IMR-90 (cell line): ENCODE data around the gene LACC1. TPM values are rescaled to one million over a fixed set of nuclear protein-coding genes. Genes with fewer than 3 reads are reported as not detected.

Experiments used
- ATAC-seq: fragments of 200-7000 bp; cut with Tn5 transposase; 2 replicates; pipeline ENCODE4 v1.9.1; 2020; ENCODE audit warnings: low read depth, mild to moderate bottlenecking, moderate library complexity
- BruUV-seq: library from RNA; stranded (reverse); fragments of 400-500 nt; replicated peaks from 2 replicates; lab custom pipeline; 2021; lab: Mats Ljungman, UMichigan
- CTCF ChIA-PET: fragments of 300-600 bp; formaldehyde crosslinking; extraction: SDS; loops from one replicate; lab custom pipeline; 2021; ENCODE audit warnings: antibody characterized with exemption; lab: Yijun Ruan, JAX
- POLR2A ChIA-PET: fragments of 300-600 bp; sonication (Branson Sonifier 250); formaldehyde crosslinking; loops from one replicate; lab custom pipeline; 2022; ENCODE audit warnings: antibody characterized with exemption; ENCODE audit not compliant: unreplicated experiment; lab: Charles Lee
- DNase-seq: peaks from one replicate; pipeline ENCODE4 v3.0.0; 2013
- H2AFZ ChIP-seq: replicated peaks from 2 replicates; pipeline ENCODE3; 2013; ENCODE audit warnings: low read length, mild to moderate bottlenecking; ENCODE audit not compliant: poor library complexity
- H2AK5ac ChIP-seq: 2 replicates; pipeline ENCODE4 v1.6.1; 2013; ENCODE audit warnings: low read depth, low read length, inconsistent platforms
- H2AK9ac ChIP-seq: replicated peaks from 2 replicates; pipeline ENCODE3; 2013; ENCODE audit warnings: mild to moderate bottlenecking, low read depth, low read length, moderate library complexity; ENCODE audit not compliant: poor library complexity
- H2BK120ac ChIP-seq: 2 replicates; pipeline ENCODE4 v1.6.1; 2013; ENCODE audit warnings: low read depth, low read length, inconsistent platforms
- H2BK15ac ChIP-seq: 3 replicates; pipeline ENCODE4 v1.6.1; 2013; ENCODE audit warnings: low read depth, low read length, inconsistent platforms
- H2BK20ac ChIP-seq: 2 replicates; pipeline ENCODE4 v1.6.1; 2013; ENCODE audit warnings: low read depth, mild to moderate bottlenecking, inconsistent platforms, low read length, moderate library complexity
- H2BK5ac ChIP-seq: 2 replicates; pipeline ENCODE4 v1.6.1; 2013; ENCODE audit warnings: mild to moderate bottlenecking, low read depth, low read length, inconsistent platforms; ENCODE audit not compliant: poor library complexity, severe bottlenecking
- H3K14ac ChIP-seq: replicated peaks from 2 replicates; pipeline ENCODE4 v1.6.1; 2013; ENCODE audit warnings: low read depth, low read length, inconsistent platforms
- H3K18ac ChIP-seq: 2 replicates; pipeline ENCODE4 v1.6.1; 2013; ENCODE audit warnings: low read depth, low read length, control low read depth
- H3K23ac ChIP-seq: 2 replicates; pipeline ENCODE4 v1.6.1; 2013; ENCODE audit warnings: low read depth, low read length, inconsistent platforms
- H3K27ac ChIP-seq: 2 replicates; pipeline ENCODE4 v1.5.1; 2013; ENCODE audit warnings: mild to moderate bottlenecking, control low read depth, low read length; ENCODE audit not compliant: insufficient read depth
- H3K27me3 ChIP-seq: 2 replicates; pipeline ENCODE4 v1.6.1; 2013; ENCODE audit warnings: low read length; ENCODE audit not compliant: control insufficient read depth, insufficient read depth
- H3K36me3 ChIP-seq: 2 replicates; pipeline ENCODE4 v1.6.1; 2013; ENCODE audit warnings: low read length, mixed read lengths; ENCODE audit not compliant: control insufficient read depth, insufficient read depth
- H3K4ac ChIP-seq: 2 replicates; pipeline ENCODE4 v1.6.1; 2013; ENCODE audit warnings: low read depth, low read length, inconsistent platforms
- H3K4me1 ChIP-seq: 2 replicates; pipeline ENCODE4 v1.6.1; 2013; ENCODE audit warnings: low read length, mixed read lengths; ENCODE audit not compliant: control insufficient read depth, insufficient read depth
- H3K4me2 ChIP-seq: 2 replicates; pipeline ENCODE4 v1.6.1; 2013; ENCODE audit warnings: low read depth, mild to moderate bottlenecking, control low read depth, low read length, moderate library complexity
- H3K4me3 ChIP-seq: 2 replicates; pipeline ENCODE4 v1.5.1; 2013; ENCODE audit warnings: low read depth, mild to moderate bottlenecking, control low read depth, low read length, moderate library complexity; ENCODE audit not compliant: insufficient read depth
- H3K56ac ChIP-seq: 2 replicates; pipeline ENCODE4 v1.6.1; 2013; ENCODE audit warnings: low read length, inconsistent platforms; ENCODE audit not compliant: insufficient read depth; ENCODE audit errors: extremely low read depth
- H3K79me1 ChIP-seq, 2 experiments: 2 replicates each; pipeline ENCODE4 v1.6.1; 2013; ENCODE audit warnings: low read length in 2 of 2, inconsistent platforms in 1 of 2, low read depth in 1 of 2
- H3K9ac ChIP-seq: 2 replicates; pipeline ENCODE4 v1.6.1; 2013; ENCODE audit warnings: low read depth, low read length, control low read depth
- H3K9me1 ChIP-seq: 2 replicates; pipeline ENCODE4 v1.6.1; 2013; ENCODE audit warnings: low read length, inconsistent platforms; ENCODE audit not compliant: insufficient read depth
- H3K9me3 ChIP-seq: 2 replicates; pipeline ENCODE4 v1.6.1; 2013; ENCODE audit warnings: low read length; ENCODE audit not compliant: control insufficient read depth, insufficient read depth
- H4K20me1 ChIP-seq: 2 replicates; pipeline ENCODE4 v1.6.1; 2013; ENCODE audit warnings: low read length, inconsistent platforms; ENCODE audit not compliant: insufficient read depth
- H4K5ac ChIP-seq: 2 replicates; pipeline ENCODE4 v1.6.1; 2013; ENCODE audit warnings: mild to moderate bottlenecking, low read depth, low read length, control low read depth
- H4K8ac ChIP-seq, 2 experiments: 2 replicates each; pipeline ENCODE4 v1.6.1; 2013; ENCODE audit warnings: low read depth in 2 of 2, low read length in 2 of 2, control low read depth in 1 of 2, inconsistent platforms in 1 of 2
- H4K91ac ChIP-seq: 2 replicates; pipeline ENCODE4 v1.6.1; 2013; ENCODE audit warnings: low read depth, low read length, inconsistent platforms; ENCODE audit not compliant: insufficient read depth
- BHLHE40 ChIP-seq: fragments of 150-350 bp; IDR thresholded peaks from 2 replicates; pipeline ENCODE4 v1.6.1; 2016; ENCODE audit warnings: mild to moderate bottlenecking, low read depth, low read length
- CHD1 ChIP-seq: IDR thresholded peaks from 2 replicates; pipeline ENCODE4 v1.6.1; 2012; ENCODE audit warnings: low read depth, low read length, improper control_type of control experiment
- FOS ChIP-seq: fragments of 150-350 bp; IDR thresholded peaks from 2 replicates; pipeline ENCODE4 v1.6.1; 2016; ENCODE audit warnings: low read depth, low read length
- MAFK ChIP-seq: IDR thresholded peaks from 2 replicates; pipeline ENCODE4 v1.6.1; 2012; ENCODE audit warnings: low read depth, low read length, improper control_type of control experiment
- MAZ ChIP-seq: IDR thresholded peaks from 2 replicates; pipeline ENCODE4 v1.6.1; 2012; ENCODE audit warnings: low read depth, mild to moderate bottlenecking, low read length, improper control_type of control experiment, moderate library complexity, borderline replicate concordance
- POLR2A ChIP-seq: IDR thresholded peaks from 2 replicates; pipeline ENCODE4 v1.6.1; 2012; ENCODE audit warnings: mild to moderate bottlenecking, low read depth, low read length
- RAD21 ChIP-seq: IDR thresholded peaks from 2 replicates; pipeline ENCODE4 v1.6.1; 2012; ENCODE audit warnings: low read length, improper control_type of control experiment
- RCOR1 ChIP-seq: IDR thresholded peaks from 2 replicates; pipeline ENCODE4 v1.6.1; 2012; ENCODE audit warnings: mild to moderate bottlenecking, low read length, improper control_type of control experiment; ENCODE audit not compliant: insufficient replicate concordance
- WGBS, 2 experiments: methylation state at CpG; one replicate each; pipeline versions ENCODE4 v1.1.5 to v1.1.7; 2013; ENCODE audit warnings: missing lambda C conversion rate in 2 of 2; ENCODE audit not compliant: insufficient read length in 1 of 2; ENCODE audit errors: extremely low coverage in 2 of 2; 5-methylcytosine and 5-hydroxymethylcytosine counted together
- dilution Hi-C: fragments of 300-500 bp; cut with HindIII; formaldehyde crosslinking; loops from one replicate; pipeline ENCODE4 v1.14.3; 2018; ENCODE audit warnings: low sequenced_read_pairs; ENCODE audit not compliant: unreplicated experiment
- in situ Hi-C: fragments of 300-500 bp; cut with MboI; formaldehyde crosslinking; loops from 3 replicates; pipeline ENCODE4 v1.14.3; 2019; ENCODE audit warnings: low sequenced_read_pairs, inconsistent platforms, mixed read lengths
- intact Hi-C: fragments of 100-400 bp; cut with micrococcal nuclease; formaldehyde crosslinking; loops from 2 replicates; pipeline ENCODE4 v1.10.0; 2022
- polyA plus RNA-seq, 3 experiments: library from polyadenylated mRNA; depleted of rRNA; stranded (reverse); fragments of >200 nt; gene quantifications; 2 replicates each; pipeline ENCODE4 v1.2.3, GENCODE V29; 2012; ENCODE audit warnings: low replicate concordance in 1 of 3
- total RNA-seq: library from RNA; depleted of rRNA; stranded (reverse); fragments of >200 nt; gene quantifications from 2 replicates; pipeline ENCODE4 v1.2.3, GENCODE V29; 2012
- TF ChIP-seq, protein P1 (sequence below): conservative IDR thresholded peaks from 2 replicates; pipeline ENCODE4 v1.5.1; 2012; ENCODE audit warnings: mild to moderate bottlenecking, low read depth, low read length, improper control_type of control experiment
- TF ChIP-seq, protein P2 (sequence below): fragments of 150-350 bp; IDR thresholded peaks from 2 replicates; pipeline ENCODE4 v1.6.1; 2016; ENCODE audit warnings: low read depth, mild to moderate bottlenecking, low read length, moderate library complexity, borderline replicate concordance
- TF ChIP-seq, protein P3 (sequence below): fragments of 150-350 bp; IDR thresholded peaks from 2 replicates; pipeline ENCODE4 v1.6.1; 2017; ENCODE audit warnings: mild to moderate bottlenecking, antibody characterized with exemption, low read length, low read depth

LACC1 gene
- total and polyA plus RNA-seq, 2 of the 4 experiments (the other 2 are of a cell fraction) = 3.2 to 4.7 TPM

DNA sequence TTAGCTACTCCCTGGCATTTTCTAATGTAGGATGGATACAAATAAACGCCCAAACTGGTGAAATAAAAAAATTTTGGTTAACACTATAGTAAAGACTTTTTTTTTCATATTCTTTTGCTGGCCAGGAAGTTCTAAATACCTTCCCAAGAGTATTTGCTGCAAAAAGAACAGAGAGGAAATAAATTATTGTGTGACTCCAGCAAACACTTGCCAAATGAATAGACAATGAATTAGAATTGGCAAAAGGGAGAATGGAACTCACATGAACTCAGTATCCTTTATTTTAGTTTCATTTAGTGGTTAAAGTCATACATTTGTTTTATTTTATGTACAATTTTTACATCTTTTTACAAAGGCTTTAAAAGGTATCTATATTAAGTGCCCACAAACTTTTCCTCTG, 58.1 kb downstream of the LACC1 start:
- Histone ChIP-seq H2BK5ac (no peak overlapping the region), H3K36me3 (no peaks in the 10 kb centered on the region), H2BK120ac (no peak overlapping the region), H3K79me1 (no peaks in the 10 kb centered on the region), H2BK20ac (no peak overlapping the region), H3K4me1 (no peaks in the 10 kb centered on the region), H4K8ac (no peak overlapping the region), H2AK9ac (no peak overlapping the region), H4K20me1 (no peaks in the 10 kb centered on the region), H4K91ac (no peak overlapping the region), H3K4ac (no peak overlapping the region), H2BK15ac (no peak overlapping the region), H2AK5ac (no peak overlapping the region), H3K56ac (no peak overlapping the region), H3K18ac (no peak overlapping the region), H3K27ac (no peak overlapping the region), H4K5ac (no peak overlapping the region), H3K4me3 (no peak overlapping the region), H3K27me3 (peaks cover 36% of the 10 kb centered on the region), H3K9me1 (0 out of 2 replicates have a peak, but pooled peaks cover 2% of the 10 kb centered on the region), H3K14ac (no peak overlapping the region), H3K4me2 (no peak overlapping the region), H2AFZ (no peak overlapping the region), H3K23ac (no peak overlapping the region), H3K9me3 (peaks cover 2% of the 10 kb centered on the region; the same call in 1 of the 2 replicates), H3K9ac (no peak overlapping the region)
- intact Hi-C loops (loop anchor here (10.0 kb wide), 1 partner anchor 227 kb away; no protein-coding TSS in a partner anchor), in situ Hi-C loops (no loop called here), dilution Hi-C loops (no loop called here)
- no TSS peak for BruUV-seq
- DNase-seq (no peak), ATAC-seq (no peak)
- POLR2A ChIA-PET = no interaction called here
- CTCF ChIA-PET = interaction anchor here (0.6 to 1.0 kb wide), 2 partner anchors 9 to 21 kb away, joined by 3 read pairs; no protein-coding TSS in a partner anchor
- no CpG with 5 or more reads among the region's 1 CpG for WGBS, 2 experiments
- TF ChIP-seq MAZ = no peak
- TF ChIP-seq FOS = no peak
- TF ChIP-seq BHLHE40 = no peak
- TF ChIP-seq, protein P1, sequence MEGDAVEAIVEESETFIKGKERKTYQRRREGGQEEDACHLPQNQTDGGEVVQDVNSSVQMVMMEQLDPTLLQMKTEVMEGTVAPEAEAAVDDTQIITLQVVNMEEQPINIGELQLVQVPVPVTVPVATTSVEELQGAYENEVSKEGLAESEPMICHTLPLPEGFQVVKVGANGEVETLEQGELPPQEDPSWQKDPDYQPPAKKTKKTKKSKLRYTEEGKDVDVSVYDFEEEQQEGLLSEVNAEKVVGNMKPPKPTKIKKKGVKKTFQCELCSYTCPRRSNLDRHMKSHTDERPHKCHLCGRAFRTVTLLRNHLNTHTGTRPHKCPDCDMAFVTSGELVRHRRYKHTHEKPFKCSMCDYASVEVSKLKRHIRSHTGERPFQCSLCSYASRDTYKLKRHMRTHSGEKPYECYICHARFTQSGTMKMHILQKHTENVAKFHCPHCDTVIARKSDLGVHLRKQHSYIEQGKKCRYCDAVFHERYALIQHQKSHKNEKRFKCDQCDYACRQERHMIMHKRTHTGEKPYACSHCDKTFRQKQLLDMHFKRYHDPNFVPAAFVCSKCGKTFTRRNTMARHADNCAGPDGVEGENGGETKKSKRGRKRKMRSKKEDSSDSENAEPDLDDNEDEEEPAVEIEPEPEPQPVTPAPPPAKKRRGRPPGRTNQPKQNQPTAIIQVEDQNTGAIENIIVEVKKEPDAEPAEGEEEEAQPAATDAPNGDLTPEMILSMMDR = no peak
- TF ChIP-seq POLR2A = no peak
- TF ChIP-seq, protein P2, sequence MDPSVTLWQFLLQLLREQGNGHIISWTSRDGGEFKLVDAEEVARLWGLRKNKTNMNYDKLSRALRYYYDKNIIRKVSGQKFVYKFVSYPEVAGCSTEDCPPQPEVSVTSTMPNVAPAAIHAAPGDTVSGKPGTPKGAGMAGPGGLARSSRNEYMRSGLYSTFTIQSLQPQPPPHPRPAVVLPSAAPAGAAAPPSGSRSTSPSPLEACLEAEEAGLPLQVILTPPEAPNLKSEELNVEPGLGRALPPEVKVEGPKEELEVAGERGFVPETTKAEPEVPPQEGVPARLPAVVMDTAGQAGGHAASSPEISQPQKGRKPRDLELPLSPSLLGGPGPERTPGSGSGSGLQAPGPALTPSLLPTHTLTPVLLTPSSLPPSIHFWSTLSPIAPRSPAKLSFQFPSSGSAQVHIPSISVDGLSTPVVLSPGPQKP = no peak
- no peak for TF ChIP-seq MAFK
- TF ChIP-seq, protein P3, sequence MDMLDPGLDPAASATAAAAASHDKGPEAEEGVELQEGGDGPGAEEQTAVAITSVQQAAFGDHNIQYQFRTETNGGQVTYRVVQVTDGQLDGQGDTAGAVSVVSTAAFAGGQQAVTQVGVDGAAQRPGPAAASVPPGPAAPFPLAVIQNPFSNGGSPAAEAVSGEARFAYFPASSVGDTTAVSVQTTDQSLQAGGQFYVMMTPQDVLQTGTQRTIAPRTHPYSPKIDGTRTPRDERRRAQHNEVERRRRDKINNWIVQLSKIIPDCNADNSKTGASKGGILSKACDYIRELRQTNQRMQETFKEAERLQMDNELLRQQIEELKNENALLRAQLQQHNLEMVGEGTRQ = no peak
- no peak for TF ChIP-seq RAD21
- TF ChIP-seq CHD1 = no peak
- no peak for TF ChIP-seq RCOR1
